Hematopoietic multipotent progenitor cell treated with erythropoietin and hydrocortisone succinate and interleukin-3 and kit ligand, for 6 days (in vitro differentiated cells): ENCODE results near the gene NOC4L.
"Not testable (repeated sequence)": the region's sequence is repeated elsewhere in the genome, so short reads cannot be mapped to it uniquely, and the experiment has no call there.

Experiments
- DNase-seq: peaks from one replicate; pipeline ENCODE4 v3.0.0-alpha.2; 2015

Gene NOC4L

DNA sequence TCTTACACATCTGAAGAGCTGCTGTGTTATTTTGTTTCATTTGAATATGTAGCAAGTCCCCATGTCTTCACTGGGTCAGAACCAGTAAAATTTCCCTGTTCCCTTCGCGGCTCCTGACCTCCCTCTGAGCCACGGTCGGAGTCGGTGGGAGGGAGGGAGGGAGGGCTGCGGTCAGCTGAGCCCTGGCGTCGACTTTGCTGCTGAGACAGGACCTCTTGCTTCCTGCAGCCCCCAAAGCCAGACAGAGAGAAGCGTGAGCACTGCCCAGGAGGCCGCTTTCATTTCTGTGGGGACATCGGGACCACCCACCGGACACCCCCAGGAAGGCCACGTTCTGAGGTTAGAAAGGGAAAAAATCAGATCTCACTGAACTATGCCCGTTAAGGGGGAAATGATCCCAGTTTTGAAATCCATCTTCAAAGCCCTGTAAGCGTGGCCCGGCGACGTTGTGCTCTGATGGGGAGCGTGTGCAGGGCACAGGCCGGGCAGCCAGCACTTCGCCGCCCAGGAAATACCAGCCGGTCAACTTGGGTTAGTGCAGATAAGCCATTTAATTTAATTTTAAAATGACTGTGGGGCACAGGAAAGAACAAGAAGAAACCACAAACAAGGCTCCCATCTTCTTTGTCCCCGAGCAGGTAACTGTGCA lies 42.1 kb downstream of the NOC4L start:
- DNase-seq, result no peak

DNA sequence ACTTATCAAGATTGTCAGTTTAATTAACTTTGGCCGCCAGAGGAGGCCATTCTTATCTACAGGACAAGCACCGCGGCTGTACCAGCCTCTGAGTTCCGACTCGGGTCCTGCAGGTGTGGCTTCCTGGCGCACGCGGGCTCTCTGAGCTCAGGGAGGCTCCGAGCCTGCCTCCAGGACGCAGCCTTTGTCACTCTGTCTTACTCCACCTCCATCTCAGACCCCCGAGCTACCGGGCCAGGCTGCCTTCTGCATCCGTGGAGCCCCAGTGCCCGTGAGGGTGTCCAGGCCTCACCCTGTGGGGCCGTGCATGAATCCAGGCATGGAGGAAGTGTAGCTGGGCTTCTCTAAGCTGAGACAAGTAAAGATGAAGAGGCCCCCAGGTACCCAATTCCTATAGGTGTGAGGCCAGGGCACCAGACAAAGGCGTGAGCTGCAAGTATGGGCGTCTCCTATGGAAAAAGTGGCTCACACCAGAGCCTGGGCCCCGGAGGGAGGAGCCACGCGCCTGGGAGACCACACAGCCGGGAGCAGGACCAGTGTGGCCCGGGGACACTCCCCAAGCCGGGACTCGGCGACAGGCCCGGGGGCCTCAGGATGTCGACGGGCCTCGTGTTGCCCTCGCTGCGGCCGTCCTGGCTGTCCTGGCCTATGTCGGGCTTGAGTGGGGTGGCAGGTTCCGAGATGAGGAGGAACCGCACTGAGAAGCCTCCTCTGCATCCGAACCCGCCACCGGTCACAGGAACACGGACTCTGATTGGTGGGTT lies 42.8 kb downstream of the NOC4L start:
- no peak for DNase-seq

DNA sequence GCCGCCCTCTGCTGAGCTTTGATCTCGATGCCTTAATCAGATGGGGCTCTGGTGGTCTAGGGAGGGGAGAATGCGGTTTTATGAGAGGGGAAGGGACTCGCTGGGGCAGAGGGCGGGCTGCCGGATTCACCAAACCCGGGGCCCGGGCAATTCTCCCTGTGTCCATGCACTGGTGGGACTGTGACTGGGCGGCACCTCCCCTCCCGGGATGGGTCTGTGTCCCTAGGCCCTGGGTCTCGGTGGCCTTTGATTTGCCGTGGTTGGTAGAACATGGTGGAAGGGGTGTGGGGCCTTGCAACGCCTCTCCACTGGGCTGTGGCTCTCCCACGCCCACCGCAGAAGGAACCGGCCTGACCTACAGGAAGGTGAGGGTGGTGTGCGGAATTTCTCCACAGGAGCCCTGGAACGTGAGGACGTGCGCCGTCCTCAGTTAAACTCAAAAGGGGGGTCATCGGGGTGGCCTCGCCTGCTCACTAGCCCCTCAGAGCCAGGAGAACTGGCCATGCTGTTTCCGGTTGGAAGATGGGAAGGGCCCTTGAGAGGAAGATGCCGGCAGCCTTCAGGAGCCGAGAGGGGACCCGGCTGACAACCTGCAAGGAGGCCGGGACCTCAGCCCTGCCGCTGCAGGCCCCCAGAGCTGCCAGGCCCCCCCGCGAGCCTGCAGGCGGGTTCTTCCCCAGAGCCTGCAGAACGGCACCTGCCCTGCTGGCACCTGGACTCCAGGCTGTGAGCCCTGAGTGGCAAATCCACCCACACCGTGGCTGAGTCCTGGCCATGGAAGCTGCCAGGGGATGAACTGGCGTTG lies 43.6 kb downstream of the NOC4L start:
- DNase-seq, result no peak

DNA sequence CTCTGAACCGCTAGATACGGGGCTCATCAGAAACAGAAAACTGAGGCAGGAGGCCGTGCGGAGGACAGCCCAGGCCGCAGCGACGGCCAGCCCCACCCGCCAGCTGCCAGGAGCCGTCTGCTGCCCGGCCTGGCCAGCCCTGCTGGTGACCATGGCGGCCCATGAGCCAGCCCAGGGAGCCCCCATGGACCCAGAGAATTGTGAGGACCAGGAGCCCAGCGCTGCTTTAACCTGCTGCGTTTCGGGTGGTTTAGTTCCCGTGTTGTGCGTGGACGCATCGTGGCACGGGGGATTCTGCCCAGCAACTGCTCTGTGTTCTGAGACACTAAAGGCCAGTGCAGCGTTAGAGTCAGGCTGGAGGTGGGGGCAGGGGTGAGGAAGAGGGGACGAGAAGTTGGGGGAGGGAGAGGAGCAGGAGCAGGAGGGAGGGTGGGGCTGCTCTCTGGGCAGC lies 44.2 kb downstream of the NOC4L start:
- no peak for DNase-seq

DNA sequence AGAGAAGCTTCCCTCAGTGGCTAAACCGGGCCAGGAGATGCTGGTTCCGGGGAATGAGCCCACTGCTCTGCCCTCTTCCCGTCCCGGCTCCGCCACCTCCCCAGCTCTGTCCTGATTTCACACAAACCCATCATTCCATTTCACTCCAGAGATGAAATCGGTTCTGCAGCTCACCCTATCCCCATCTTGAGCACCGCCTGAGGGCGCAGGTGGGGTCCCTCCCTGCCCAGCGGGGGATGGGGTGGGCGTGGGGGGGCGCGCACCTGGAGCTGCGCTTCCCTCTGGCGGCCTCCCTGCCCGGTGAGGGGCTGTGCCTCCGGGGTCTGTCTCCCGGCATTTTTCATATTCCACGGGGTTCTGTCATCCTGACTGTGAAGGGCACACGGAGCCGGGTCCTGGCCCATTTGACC lies 44.7 kb downstream of the NOC4L start:
- DNase-seq, result no peak

DNA sequence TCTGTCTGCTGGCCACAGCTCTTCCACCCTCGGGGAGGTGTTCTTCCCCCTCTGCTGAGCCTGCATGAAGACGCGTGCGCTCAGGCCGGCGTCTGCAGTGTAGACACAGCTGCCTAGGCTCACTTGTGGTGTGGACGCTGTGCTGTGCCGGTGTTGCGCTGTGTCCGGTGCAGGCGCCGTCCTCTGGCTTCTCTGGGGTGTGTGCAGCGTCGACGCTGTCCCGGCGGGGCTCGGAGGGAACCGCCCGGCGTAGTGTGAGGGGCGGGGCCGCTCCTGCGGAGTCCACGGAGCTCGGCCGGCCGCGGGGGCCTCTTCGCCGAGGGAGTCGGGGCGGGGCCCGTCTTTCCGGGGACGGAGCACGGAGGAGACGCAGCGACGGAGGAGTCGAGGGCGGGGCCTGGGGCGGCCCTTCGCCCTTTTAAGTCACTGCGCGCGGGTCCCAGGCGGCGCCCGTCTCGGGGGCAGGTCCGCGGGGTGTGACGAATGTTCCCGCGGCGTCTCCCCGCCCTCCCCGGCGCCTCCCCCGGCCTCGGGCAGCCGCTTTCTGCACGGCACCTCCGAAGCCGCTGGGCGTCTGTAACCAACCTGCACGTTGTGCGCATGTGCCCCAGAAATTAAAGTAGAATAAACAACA lies 45.2 kb downstream of the NOC4L start:
- DNase-seq, result peak; percentile 93

DNA sequence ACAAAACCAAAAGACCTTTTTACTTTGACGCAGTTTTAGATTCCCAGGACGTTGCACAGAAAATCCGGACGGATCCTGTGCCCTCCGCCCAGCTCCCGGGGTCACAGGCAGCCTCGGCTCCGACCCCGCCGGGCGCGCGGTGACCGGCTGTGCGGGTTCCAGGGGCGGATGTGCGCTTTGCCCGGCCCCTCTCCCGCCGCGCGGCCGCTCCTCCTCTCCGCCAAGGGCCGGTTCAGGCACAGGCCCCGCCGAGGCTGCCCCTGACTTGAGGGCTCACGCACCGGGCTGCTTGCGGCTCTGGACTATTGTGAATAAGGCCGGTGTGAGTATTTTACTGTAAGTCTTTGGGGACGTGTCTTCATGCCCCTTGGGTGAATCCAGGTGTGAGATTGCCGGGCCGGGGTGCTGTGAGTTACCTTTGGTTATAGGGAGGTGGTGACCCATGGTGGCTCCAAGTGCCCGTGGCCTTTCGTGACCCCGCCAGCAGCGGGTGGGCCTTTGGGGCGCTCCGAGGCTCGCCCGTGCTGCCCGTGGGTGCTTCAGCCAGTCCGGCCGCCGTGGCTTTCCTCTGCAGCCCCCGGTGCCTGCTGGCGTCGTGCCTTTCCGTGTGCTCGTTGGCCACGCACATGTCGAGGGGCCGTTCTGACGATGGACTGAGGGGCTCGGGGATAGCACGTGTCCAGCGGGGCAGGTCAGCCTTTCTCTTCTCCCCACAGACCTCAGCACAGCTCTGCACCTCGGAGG lies 45.9 kb downstream of the NOC4L start:
- DNase-seq, result peak; percentile 9

DNA sequence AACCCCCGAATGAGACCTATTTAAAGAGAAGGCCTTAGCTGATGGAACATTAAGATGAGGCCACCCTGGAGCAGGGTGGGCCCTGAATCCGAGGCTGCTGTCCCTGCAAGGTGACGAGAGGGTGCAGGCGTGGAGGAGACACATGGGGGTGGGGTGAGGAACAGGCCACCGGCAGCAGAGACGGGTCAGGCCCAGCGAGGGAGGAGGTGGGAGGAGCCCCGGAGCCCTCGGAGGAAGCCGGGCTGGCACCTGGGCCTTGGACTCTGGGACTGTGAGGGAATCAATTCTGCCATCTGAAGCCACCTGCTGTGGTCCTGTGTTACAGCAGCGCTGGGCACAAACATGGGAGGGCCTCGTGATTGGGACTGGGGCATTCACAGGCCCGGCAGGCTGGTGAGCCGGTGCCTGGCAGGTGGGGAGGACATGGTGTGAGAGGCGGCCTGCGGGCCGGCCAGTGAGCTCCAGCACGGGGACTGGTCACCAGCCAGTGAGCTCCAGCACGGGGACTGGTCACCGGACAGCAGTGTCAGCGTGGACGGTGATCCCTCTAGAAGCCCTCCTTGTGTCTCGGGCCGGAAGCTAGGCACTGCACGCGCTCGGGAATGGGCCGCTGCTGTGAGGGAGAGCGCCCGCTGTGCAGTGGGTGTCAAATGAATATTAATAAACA lies 46.7 kb downstream of the NOC4L start:
- no peak for DNase-seq

DNA sequence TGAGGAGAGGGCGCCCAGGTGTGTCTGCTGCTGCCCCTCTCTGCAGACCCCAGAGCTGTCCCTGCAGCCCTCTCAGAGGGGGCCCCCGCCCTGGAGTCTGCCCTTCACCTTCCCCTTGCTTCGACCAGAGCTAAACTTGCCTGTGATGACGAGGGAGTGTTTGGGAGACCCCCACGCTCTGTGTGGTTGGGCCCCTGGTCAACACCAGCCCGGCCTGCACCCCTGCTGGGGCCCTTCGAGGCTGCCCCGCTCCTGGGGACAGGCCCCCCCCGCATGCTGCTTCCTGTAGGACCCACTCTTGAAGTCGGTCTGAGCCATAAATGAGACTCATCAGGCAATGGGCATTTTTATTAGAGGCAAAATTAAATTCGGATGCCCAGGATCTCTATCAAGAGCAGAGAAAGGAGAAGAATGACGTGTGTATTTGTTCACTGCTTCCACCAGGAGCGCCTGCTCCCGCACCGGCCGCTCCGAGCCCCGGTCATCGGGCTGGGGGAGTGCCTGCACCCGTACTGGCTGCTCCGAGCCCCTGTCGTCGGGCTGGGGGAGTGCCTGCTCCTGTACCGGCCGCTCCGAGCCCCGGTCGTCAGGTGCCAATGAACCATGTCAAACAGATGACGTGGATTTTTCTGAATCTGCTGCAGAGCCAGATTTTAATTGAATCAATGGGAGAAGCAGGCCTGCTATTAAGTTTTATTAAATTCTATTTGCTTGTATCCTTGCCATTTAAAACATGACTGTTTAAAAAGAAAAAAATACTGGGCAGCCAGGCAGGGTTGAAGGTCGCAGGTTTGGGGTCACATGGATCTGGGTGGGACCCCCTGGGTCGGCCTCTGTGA lies 47.7 kb downstream of the NOC4L start:
- DNase-seq, result no peak

DNA sequence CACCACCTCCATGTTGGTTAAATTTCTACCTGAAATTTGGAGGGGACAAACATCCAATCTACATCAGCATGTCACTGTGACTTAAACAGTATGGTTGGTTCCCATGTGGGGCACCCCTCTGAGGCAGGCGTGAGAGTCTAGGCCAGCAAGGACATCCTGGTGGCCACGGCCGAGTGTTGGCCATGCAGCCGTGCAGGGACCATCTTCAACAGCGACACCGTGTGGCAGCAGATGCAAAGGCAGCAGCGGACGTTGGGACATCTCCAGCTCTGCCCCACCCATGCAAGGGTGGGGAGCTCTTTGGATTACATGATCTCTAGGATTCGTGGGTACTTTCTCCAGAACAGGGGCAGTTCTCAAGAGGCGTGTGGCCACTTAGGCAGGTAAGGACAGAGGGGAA lies 49.8 kb downstream of the NOC4L start:
- peak; percentile 26 for DNase-seq

DNA sequence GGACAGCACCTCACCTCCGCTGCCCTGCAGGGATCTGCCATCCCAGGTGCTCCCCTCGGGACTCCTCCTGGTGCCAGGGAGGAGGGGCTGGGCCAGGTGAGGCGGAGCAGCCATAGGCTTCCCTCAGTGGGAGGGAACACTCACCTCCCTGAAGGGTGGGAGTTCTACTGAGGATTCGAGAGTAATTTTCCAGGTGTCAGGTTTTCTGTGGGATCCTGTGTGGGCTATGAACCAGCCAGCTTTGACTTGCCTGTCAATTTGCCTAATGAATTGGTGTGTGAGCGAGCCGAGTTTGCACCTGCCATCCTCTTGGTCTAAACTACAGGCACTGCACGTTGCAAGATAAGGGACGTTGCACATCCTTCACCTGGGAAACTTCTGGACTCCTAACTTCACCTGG lies 50.3 kb downstream of the NOC4L start:
- no peak for DNase-seq

DNA sequence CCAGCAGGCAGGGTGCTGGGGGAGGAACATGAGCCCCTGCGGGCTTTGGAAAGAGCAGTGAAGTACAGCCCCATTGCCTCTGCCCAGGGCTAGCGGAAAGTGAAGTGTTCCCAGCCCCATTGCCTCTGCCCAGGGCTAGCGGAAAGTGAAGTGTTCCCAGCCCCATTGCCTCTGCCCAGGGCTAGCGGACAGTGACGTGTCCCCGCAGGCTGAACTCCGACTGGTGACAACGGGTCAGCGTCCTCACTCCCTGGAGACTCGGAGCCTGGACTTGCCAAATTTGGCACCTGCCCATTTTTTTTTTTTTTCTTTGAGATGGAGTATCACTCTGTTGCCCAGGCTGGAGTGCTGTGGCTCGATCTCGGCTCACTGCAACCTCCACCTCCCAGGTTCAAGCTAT lies 51.0 kb downstream of the NOC4L start:
- DNase-seq, result not testable (repeated sequence)

DNA sequence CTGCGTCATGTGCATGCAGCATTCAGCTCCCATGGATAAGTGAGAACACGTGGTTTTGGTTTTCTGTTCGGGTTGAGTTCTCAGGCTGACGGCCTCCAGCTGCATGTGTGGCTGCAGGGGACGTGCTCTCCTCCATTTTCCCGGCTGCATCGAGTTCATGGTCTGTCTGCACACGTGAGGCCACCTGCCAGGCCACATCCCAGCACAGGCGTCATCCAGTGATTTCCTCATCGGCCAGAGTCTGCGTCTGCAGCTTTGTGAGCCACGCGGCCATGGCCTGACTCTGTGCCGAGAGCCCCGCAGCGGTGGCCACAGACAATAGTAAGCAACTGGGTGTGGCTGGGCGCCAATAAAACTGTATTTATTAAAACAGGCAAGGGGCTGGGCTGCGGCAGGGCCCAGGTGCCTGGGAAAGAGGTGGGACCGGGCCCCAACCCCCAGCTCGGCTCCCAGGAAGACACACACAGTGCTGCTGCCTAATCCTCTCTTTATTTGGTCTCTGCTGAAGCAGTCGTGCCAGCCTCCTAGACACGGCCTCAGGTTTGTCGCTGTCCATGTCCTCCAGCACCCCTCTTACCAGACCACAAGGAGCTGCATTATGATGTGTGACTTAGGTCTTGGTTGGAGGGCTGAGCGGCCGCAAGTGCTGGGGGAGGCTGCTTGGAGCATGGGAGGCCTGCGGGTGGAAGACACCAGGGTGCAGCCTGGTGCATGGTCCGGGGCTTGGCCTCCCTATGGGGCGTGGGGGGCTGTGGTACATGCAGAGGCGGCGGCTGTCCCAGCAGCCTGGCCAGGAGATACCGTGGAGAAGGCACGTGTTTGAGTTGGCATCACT lies 52.0 kb downstream of the NOC4L start:
- no peak for DNase-seq

DNA sequence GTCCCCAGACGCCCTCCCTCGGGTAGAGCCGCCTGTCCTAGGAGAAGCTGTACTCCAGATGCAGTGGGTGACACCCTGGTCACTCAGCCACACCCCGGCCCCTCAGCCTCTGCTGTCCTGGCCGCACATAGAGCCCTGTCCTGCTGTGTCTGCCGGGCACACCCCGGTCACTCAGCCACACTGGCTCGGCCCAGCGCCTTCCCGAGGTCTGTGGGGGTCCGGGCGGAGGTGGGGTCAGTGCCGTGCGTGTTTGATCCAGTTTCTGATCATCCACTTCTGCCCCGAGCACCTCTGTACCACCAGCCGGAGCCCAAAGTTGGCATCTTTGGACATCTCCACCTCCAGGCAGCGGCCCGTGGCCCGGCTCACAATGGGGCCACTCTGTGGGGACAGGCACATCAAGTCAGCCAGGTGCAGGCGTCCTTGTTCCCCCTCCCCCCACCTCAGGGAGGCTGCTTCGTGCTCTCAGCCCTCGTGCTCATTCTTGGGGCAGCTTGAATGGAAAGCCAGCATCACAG lies 52.7 kb downstream of the NOC4L start:
- no peak for DNase-seq

DNA sequence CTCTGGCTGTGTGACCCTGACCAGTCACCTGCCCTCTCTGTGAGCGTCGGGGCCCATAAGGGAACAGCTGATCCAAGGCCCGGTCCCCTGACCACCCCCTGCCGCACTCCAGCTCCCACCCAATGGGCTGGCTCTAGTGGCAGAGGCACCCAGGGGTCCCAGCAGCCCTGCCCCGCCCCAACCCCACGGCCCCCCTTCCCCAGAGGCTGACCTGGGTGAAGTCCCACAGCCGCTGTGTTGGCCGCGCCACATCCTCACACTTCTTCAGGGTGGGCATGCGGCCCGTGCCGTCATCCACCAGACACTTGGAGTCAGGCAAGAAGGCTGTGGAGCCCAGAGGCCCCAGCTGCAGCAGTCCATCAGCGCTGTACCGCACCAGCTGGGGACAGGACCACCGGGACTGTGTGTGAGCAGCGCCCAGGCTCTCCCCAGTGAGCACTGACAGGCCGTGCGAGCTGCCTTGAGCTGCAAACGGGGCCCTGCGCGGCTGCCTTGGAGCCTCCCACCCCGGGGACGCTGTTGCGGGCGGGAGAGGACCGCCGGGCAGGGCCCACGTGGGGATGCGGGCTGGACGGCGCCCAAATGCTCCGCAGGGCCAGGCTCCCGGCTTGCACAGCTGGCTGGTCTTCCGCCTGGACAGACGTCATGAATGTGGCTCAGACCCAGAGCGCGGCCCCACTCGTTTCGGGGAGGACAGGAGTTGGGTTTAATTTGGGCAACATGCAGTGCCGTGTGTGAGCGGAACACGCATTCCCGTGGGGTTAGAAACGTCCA lies 53.5 kb downstream of the NOC4L start:
- no peak for DNase-seq

DNA sequence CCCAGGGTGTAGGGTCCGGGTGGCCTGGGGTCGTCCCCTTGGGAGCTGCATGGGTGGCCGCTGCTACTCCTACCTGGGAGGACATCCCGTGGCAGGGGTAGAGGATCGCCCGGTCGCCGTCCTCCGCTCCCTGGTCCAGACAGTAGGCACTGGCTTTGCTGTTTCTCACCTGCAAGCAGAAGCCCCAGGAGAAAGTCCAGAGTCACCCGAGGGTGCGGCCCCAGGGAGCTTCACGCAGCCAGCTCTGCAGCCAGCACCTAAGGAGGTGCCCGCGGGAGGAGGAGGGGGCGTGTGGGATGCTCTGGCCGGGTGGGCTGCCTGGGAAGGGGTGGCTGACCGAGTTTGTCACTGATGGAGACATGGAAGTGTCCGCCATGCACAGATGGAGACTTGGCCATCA lies 54.8 kb downstream of the NOC4L start:
- DNase-seq, result no peak

DNA sequence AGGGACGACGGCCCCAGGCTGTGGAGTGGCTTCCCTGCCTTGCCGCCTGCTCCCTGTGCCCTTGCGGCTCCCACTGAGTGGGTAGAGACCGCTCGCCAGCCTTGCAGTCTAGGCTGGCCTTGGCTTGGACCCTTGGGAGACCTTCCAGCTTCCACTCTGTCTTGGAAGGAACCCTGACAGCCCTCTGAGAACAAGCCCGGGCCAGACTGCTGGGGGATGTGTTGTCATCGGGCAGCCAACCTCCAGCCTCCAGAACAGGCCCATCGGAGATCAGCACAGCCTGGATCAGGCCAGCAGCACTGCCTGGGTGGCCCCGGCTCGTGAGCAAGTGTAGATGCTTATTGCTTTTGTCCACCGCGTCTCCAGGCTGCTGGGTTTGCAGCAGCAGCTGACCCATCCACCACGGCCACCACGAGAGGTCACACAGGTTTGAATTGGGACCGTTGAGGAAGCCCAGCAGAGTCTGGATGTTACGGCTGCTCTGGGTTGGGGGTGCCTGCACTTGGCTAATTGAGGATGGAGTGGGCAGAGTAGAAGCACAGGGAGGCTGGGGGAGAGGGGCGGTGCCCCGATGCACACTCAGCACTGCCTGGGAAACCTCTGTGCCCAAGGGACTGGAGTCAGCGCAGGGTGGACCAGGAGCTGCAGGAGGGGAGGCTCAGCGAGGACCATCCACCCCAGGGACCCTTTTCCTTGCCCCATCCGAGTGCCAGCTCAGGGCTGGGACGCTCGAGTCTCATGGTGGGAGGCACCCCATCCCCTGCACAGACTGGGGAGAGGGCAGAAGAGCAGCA lies 55.5 kb downstream of the NOC4L start:
- DNase-seq, result no peak

DNA sequence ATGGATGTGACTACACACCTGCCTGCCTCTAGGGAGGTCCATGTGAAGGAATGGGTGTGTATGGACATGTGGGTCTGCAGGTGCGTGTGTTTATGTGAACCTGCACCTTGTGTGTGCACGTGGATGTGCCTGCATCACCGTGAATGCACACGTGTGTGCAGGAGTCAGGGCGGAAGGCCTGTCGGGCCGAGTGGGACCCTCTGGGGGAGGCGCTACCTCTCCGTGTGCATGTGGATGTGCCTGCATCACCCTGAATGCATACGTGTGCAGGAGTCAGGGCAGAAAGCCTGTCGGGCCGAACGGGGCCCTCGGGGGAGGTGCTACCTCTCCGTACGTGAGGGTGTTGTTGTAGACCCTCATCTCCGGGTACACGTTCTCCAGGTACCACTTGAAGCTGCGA lies 56.5 kb downstream of the NOC4L start:
- DNase-seq, result no peak
